Activated CD8-positive, alpha-beta memory T cell treated with anti-CD3 and anti-CD28 coated beads for 36 hours (primary cell): ENCODE measurements around the gene MAN2A1. TPM values are rescaled to one million over a fixed set of nuclear protein-coding genes. Genes with fewer than 3 reads are reported as not detected.
"Not testable (repeated sequence)": the region's sequence is repeated elsewhere in the genome, so short reads cannot be mapped to it uniquely, and the experiment has no call there.

Experiments
- CTCF ChIA-PET: fragments of 350-600 bp; sonication (Branson Sonifier 250); formaldehyde crosslinking; loops from one replicate; lab custom pipeline; 2021; ENCODE audit warnings: antibody characterized with exemption; lab: Charles Lee
- POLR2A ChIA-PET: fragments of 350-600 bp; sonication (Branson Sonifier 250); formaldehyde crosslinking; loops from one replicate; lab custom pipeline; 2021; ENCODE audit warnings: antibody characterized with exemption; lab: Charles Lee
- total RNA-seq, 2 experiments: library from RNA; stranded (reverse); gene quantifications; one replicate each; pipeline ENCODE4 v1.2.3, GENCODE V29; 2021

The MAN2A1 gene
- total RNA-seq, 2 experiments from 2014 or later, result 26.6 to 26.9 TPM

DNA sequence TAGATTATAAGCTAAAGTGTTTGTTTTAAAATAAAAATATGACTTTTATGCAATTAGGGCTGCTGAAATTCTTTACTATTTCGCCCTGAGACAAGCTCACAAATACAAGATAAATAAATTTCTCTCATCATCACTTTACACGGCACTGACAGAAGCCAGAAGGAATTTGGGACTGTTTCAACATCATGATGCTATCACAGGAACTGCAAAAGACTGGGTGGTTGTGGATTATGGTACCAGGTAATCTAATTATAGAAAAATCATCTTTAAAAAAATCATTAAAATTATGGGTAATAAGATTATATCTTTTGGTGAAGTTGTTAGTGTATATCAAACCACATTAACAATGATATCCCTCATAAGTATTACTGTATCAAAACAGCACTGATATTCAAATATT lies 95.0 kb downstream of the MAN2A1 start:
- POLR2A ChIA-PET, result no interaction called here
- CTCF ChIA-PET, result no interaction called here

DNA sequence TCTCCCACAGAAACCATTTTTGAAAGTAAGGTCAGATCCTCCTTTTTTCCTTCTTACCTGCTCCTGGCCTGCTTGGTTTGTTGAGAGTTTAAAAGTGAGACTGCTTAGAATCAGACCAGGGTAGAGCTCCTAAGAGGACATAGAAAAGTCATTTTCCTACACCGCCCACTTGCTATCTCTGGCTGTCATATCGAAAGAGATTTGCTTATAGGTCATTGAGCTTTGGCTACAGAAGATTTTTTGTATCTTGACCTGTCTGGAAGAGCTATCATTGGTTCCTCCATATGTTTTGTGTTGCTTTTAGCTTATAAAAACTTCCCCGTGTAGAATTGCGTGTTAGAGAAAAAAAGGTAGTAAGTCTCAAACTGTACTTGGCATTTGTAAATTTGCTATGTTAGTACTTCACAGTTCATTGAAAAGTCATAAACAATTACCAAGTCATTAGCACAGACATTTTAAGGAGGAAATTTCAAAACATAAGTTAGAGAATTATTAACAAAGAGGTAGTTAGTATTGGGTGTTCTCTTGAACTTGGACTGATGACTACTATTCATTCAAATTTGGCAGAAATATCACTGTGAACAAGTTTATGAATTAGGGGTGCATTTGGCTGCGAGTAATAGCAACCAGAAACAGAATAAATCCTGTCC lies 96.6 kb downstream of the MAN2A1 start:
- ChIA-PET POLR2A (no interaction called here), CTCF (no interaction called here)

DNA sequence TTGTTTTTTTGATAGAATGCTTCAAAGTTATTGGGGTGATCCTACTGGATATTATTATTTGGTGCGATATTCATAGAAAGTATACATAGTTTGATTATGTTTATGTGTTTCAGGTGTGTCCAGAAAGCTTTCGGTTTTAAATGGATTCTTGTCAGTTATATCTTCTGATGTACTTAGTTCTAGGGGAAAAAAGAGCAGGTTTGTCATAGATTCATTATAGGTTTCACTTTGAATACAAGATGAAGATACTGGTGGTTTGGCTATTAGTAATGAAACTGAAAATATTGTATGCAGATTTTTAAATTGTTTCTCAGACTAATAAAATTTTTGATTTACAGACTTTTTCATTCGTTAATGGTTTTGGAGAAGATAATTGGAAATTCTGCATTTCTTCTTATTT lies 98.9 kb downstream of the MAN2A1 start:
- ChIA-PET POLR2A (interaction anchor here (0.6 kb wide), 1 partner anchor 100 kb away, joined by 3 read pairs; no protein-coding TSS in a partner anchor), CTCF (no interaction called here)

DNA sequence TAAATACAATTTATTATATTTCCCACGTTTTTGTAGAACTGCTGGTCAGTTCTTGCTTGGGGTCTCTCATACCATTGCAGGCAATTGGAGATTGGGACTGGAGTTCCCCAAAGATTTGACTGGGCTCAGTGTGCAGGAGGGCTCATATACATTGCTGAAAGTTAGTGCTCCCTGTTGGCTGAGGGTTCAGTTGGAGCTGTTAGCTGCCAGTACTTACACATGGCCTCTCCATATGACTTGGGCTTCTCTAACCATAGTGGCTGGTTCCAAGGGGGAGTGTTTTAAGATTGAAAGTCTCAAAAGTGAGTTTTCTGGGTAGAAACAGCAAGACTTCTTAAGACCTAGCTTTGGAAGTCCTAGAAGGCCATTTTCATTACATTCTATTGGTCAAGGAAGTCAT lies 102.9 kb downstream of the MAN2A1 start:
- POLR2A ChIA-PET, result no interaction called here
- CTCF ChIA-PET, result no interaction called here

DNA sequence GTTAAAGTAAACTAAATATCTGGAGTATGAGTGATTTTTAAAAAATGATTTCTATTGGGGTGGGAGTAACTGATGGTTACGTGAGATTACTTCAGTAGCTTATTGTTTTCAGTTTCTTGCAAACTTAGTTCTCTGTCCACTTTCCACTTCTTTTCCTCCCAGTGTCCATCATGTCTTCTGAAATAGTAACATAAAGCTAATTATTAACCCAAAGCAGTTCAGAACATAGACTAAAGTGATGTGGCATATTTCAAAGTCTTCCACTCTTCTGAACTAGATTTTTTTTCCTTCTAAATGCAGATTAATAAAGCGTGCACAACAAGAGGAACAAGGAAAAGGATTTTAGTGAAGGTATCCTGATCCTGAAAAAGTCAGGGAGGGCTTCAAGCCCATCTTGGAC lies 114.1 kb downstream of the MAN2A1 start:
- POLR2A ChIA-PET, result no interaction called here
- CTCF ChIA-PET, result no interaction called here

DNA sequence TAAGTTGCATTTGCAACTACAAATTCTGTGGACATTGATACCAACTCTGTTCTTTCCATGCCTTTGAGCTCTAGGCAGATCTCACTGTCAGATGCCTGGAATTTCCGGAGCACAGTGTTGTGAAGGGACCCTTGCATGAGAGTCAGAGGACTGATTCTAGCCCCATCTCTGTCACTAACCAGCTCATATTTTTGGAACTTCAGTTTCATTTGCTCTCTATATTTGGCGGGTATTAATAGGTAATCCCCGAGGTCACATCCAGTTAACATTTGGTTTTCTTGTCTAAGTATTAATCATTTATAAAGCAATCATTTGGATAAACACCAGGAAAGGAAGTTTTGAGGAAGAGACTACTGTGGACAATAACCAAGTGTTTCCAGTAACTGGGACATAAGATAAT lies 115.7 kb downstream of the MAN2A1 start:
- POLR2A ChIA-PET, result no interaction called here

DNA sequence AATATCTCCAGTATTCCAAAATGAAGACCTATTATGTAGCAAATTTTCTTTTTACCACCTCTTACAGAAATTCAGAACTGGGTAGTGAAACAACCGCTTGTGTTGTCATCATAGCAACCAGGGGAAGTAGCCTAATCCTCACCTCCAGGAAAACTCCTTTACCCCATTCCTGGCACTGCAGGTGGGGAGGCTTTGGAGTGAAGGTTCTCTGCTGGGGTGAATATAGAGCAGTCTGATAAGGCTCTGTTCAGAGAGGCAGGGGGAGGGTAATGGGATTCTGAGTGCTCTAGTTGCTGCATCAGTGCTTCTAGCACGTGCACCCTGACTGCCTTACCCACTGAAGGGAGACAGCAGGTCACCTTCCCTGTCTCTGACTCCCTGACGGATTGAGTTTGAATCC lies 116.2 kb downstream of the MAN2A1 start:
- ChIA-PET CTCF (no interaction called here), POLR2A (no interaction called here)

More for the DNA sequence above, 115.7 kb downstream of the MAN2A1 start:
- CTCF ChIA-PET, result no interaction called here

DNA sequence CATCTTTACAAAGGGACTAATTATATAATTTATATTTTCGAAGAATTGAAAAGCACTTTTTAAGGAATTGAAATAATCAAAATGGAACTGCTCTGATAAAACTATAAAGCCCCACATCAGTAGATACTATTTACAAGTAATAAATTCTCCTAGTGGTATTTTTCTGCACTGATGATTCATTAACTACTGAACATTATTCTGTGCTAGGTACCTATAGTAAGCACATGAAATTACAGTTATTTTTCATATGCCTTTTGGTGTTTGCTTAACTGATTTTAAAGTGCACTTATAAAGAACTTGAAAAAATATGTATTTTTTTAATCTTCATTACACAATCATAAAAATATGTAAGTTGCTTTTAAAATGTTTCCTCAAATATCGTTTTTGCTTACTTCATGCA lies 123.0 kb downstream of the MAN2A1 start:
- ChIA-PET POLR2A (no interaction called here), CTCF (no interaction called here)

DNA sequence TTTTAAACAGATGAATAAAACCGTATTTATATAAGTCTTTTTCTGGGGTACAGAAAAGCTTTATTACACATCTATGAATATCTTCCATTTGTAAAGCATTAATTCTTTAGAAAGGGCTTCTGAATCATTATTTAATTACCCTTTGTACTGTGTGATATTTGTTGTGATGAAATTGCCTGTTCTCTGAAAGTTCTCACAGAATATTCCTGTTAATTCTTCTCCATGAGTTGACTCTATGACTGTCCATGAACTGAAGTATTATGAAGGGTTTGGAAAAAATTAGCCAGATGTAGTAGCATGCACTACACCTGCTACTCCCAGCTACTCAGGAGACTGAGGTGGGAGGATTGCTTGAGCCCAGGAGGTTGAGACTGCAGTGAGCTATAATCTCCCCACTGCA lies 127.0 kb downstream of the MAN2A1 start:
- CTCF ChIA-PET, result no interaction called here

DNA sequence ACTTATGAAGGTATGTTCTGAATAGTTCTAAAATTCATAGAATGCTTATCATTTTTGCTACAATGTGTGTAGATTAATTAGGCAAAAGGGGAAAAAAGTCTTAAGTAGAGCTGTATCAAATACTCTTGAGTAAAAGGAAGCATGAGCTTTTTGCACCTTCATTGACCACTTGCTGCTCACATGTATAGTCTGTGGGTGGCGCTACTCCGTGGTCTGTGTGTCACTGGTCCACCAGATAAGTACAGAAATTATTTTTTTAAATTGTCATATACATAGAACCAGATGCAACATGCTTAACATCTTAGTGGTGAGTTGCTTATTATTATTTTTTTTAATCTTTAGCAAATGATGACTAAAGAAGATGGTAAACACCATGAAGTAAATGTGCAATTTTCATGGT lies 130.2 kb downstream of the MAN2A1 start:
- CTCF ChIA-PET, result no interaction called here
- POLR2A ChIA-PET, result no interaction called here

More for the DNA sequence above, 127.0 kb downstream of the MAN2A1 start:
- POLR2A ChIA-PET, result no interaction called here

DNA sequence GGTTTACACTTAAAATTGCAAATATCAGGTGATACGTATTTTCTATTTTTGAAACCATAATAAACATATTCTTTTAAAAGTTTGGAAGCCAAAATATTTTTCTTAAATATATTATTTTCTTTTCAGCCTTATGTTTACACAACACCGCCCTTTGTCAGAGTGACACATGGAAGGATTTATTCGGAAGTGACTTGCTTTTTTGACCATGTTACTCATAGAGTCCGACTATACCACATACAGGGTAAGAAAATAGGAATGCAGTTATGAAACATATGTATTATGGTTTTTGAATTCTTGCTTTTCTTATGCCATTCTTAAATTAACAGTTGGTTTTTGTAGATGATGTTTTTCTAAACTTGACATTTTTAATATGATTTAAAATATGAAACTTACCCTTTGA lies 133.9 kb downstream of the MAN2A1 start:
- CTCF ChIA-PET, result interaction anchor here (0.6 kb wide), 1 partner anchor 509 kb away, joined by 4 read pairs; no protein-coding TSS in a partner anchor
- POLR2A ChIA-PET, result no interaction called here

DNA sequence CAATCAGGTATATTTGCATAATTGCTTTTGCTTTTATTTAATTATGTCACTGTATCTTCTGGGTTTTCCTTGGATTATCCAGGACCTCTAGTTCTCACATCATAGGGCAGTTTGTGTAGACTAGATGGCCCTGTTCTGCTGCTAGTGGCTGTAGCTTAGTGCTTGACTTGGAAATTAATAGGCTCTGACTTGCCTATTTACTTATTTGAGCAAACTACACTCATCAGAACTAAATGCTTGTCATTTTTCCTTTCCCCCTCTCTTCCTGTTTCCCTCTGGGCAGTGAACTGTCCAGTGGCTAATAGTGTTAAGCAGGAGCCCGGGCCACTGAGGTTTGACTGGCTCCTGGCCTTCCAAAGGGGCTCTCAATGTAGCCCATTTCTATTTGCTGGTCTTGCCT lies 135.7 kb downstream of the MAN2A1 start:
- POLR2A ChIA-PET, result no interaction called here
- CTCF ChIA-PET, result no interaction called here

DNA sequence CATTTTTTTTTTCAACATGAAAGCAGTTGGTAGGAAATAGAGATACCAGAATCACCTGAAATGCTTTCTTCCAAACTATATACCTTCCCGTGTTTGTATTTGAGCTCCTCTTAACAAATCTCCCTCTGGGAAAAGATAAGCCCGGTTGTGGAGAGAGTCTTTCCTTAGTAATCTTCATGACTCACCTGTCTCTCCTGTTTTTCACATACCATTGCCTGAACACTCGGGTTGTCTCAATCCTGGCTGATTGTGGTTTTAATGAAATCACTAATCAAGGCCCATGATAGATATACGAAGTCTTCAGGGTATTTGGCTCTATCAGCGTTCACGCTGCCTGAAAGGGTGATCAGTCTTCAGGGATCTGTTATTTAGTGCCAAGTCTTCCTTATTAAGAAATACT lies 136.7 kb downstream of the MAN2A1 start:
- POLR2A ChIA-PET, result no interaction called here
- CTCF ChIA-PET, result no interaction called here

DNA sequence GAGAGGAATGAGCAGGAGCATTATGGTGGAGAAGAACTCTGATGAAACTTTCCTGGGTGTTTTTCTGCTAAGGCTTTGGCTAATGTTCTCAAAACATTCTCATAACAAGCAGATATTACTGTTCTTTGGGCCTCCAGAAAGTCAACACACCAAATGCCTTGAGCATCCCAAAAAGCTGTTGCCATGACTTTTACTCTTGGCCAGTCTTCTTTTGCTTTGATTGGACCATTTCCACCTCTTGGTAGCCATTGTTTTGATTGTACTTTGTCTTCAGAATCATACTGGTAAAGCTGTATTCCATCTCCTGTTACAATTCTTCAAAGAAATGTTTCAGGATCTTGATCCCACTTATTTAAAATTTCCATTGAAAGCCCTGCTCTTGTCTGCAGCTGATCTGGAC lies 139.6 kb downstream of the MAN2A1 start:
- POLR2A ChIA-PET, result no interaction called here
- CTCF ChIA-PET, result no interaction called here

DNA sequence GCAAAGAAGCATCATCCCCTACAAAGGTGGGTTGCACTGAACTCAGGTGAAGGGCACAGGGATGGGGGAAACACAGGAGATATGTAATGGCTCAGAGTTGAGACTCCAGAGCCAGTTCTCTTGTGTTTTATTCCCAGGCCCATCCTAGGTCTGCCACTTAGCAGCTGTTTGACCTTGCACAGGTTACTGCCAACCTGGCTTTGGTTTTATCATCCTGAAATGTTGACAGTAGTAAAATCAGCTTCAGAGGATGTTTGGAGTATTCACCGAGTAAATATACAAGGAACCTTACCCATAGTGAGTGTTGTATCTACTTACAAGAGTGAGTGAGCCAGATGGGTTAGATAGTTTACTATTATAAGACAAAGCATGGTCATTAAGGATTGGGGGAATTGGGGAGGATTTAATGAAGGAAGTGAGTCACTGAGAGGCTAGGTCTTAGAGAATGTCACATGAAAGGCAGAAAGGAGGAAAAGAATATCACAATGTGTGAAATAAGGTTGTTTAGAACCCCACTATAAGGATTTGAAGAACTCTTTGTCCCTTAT lies 141.3 kb downstream of the MAN2A1 start:
- POLR2A ChIA-PET, result no interaction called here
- CTCF ChIA-PET, result interaction anchor here (1.6 kb wide), 1 partner anchor 8 kb away, joined by 5 read pairs; no protein-coding TSS in a partner anchor

DNA sequence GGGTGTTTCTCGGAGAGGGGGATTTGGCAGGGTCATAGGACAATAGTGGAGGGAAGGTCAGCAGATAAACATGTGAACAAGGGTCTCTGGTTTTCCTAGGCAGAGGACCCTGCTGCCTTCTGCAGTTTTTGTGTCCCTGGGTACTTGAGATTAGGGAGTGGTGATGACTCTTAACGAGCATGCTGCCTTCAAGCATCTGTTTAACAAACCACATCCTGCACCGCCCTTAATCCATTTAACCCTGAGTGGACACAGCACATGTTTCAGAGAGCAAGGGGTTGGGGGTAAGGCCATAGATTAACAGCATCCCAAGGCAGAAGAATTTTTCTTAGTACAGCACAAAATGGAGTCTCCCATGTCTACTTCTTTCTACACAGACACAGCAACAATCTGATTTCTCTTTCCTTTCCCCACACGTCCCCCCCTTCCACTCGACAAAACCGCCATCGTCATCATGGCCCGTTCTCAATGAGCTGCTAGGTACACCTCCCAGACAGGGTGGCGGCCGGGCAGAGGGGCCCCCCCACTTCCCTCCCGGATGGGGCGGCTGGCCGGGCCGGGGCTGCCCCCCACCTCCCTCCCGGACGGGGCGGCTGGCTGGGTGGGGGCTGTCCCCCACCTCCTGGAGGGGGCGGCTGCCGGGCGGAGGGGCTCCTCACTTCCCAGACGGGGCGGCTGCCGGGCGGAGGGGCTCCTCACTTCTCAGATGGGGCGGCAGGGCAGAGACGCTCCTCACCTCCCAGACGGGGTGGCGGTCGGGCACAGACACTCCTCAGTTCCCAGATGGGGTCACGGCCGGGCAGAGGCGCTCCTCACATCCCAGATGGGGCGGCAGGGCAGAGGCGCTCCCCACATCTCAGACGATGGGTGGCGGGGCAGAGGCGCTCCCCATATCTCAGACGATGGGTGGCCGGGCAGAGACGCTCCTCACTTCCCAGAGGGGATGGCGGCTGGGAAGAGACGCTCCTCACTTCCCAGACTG lies 142.8 kb downstream of the MAN2A1 start:
- CTCF ChIA-PET, POLR2A ChIA-PET: not testable (repeated sequence)

DNA sequence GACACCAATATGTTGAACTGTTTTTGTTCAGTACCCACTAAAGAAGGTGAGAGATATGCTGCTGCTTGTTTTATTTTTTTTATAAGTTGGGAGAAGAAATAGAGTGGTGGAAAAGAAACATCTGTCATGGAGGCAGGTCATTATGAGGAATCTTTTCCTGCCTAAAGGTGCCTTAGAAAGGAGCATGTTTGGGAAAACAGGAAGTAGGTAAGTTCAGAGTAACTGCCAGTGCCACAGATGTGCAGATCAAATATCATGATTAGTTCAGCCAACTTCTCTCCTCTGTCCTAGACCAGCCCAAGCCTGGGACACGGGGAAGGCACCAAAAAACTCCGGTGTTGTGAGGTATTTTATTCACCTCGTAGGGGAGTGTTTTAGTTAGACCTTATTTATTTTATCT lies 144.2 kb downstream of the MAN2A1 start:
- POLR2A ChIA-PET, result no interaction called here
- CTCF ChIA-PET, result no interaction called here

DNA sequence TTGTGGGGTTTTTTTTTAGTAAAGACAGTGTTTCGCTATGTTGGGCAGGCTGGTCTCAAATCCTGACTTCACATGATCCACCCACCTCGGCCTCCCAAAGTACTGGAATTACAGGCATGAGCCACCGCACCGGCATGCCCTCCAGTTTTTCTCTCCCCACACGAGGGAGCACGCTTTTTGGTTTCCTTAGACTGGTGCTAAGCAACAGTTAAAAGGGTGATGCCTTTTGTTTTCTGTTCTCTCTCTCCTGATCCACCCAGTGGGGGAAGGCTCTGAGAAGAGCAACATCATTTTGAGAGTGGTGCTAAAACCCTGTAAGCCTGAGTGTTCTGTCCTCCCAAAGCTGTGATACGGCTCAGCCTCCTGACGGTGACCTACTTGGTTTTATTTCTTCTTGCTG lies 146.6 kb downstream of the MAN2A1 start:
- ChIA-PET CTCF (no interaction called here), POLR2A (no interaction called here)

DNA sequence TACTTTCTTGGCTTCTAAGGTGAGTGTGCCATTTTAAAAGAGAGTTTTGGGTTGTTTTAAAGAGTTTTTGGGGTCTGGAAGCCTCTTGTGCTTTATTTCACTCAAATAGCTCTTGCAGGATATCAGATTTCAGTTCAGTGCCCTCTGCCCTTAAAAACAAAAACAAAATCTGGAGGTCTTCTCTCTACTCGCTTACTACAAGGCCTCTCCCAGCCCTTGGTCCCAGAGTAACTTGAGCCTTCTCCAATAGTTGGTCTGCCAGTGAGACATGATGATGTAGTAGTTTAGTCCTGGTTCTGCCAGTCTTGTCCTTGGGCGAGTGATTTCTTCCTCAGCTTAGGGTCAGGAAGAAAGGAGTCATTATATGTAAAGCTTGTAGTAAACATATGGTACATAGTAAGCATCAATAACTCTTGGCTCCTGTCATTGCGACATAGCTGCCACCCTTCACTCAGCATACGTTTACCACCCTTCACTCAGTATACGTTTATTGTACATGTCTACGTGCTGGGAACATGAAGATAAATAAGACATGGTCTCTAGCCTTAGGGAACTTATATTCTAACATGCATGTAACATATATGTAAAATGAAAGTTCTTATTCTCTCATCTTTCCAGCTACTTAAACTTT lies 147.6 kb downstream of the MAN2A1 start:
- ChIA-PET POLR2A (interaction anchor here (1.1 kb wide), 1 partner anchor 614 kb away, joined by 3 read pairs; no protein-coding TSS in a partner anchor), CTCF (no interaction called here)

DNA sequence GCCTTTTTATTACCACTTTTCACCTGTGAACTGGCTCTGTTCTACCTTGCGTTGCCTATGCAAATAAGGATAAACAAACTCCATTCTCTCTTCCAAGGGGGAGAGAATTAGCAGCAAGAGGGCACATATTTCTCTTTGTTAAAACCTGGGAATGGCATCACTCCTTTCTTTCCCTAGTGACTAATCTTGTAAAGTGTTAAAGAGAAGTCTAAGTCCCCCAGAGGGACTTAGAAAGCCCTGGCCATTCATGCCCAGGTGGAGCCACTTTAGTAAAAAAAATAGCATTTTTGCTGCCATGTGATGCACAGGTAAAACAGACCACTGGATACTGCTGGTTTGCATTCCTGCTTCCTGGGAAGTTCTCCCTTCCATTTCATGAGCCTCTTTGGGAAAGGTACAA lies 148.4 kb downstream of the MAN2A1 start:
- POLR2A ChIA-PET, result no interaction called here
- CTCF ChIA-PET, result no interaction called here
